Dedifferentiated amniotic fluid mesenchymal stem cell (primary cell): ENCODE results near the gene N4BP3.

Experiments used
- DNase-seq: peaks from one replicate; pipeline ENCODE4 v3.0.0-alpha.2; 2016; ENCODE audit errors: extremely low spot score

N4BP3 gene

DNA sequence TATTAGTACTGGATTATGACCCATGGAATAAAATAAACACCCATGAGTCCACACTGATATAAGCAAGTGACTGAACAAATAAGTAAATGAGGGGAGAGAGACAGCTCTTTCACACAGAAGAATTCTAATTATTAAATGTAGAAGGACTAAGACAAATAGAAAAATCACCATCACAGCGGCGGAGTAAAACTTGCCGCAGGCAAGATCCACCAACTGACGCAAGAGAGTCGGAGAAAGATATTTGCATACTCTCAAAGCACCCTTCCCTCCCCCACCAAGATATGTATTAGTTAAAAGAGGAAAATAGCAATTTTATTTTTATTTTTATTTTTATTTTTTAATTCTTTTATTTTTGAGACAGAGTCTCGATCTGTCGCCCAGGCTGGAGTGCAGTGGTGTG, 14.6 kb upstream of the N4BP3 start:
- DNase-seq: no peak

DNA sequence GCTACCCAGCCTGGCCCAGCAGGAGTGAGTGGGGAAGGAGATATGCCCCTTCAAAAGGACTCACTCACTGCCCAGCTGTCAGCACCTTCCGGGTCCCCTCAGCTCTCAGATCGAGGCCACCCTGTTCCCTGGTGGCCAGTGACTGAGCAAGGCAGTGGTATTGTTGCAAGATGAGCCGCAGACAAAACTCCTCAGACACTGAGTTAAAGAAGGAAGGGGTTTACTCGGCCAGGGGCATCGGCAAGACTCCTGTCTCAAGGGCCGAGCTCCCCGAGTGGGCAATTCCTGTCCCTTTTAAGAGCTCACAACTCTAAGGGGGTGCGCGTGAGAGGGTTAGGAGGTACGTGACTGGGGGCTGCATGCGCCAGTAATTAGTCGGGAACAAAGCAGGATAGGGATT, 9.7 kb upstream of the N4BP3 start:
- no peak for DNase-seq

DNA sequence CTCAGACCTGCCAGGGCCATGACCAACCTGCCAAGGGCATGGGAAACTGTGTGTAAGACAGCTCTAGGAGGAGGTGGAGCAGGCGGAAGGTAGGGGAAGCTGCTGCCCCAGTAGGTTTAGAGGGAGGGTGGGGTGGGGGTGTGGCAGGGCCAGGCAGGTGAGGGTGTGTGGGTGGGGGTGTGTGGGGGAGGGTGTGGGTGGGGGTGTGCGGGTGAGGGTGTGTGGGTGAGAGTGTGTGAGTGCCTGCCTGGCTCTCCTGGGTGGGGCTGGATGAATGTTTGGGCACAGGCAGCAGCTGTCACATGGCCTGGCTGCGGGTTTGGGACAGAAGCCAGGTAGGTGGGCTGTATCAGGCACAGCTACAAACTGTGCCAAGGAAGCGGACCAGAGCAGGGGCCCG, 8.8 kb upstream of the N4BP3 start:
- DNase-seq: no peak

DNA sequence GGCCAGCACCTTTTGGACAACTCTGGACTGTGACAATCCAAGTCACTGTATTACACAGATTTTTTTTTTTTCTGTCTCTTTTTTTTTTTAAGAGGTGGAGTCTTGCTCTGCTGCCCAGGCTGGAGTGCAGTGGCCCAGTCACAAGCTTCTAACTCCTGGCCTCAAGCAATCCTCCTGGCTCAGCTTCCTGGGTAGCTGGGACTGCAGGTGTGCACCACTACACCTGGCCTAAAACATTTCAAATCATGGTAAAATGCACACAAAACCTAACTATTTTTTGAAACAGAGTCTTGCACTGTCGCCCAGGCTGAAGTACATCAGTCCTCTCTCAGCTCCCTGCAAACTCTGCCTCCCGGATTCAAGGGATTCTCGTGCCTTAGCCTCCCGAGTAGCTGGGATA, 7.2 kb upstream of the N4BP3 start:
- no peak for DNase-seq

DNA sequence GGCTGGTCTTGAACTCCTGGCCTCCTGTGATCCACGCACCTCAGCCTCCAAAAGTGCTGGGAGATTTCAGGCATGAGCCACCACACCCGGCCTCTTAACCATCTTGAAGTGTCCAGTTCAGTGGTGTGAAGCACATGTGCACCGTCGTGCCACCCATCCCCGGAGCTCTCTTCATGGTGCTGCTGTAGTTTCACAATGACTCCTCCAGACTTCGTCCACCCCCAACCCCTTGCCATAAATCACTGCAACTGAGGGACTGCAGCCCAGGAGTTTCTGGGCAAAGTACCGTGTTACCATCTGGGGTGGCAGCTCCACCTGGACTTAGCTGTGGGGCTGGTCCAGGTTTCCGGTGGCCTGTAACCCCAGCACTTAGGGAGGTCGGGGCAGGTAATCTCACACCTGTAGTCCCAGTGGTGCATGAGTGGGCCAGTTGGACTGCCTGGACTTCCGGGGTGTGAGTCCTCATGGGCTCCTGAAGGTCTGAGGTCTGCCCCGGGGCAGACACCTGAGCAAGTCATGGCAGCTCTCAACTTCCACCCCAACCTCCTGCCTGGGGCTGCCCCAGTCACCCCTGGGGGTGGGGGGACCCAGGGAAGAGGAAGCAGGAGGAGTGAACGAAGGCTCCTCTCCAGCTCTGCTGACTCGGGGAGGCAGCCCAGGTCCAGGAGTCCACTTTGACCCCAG, 6.6 kb upstream of the N4BP3 start:
- no peak for DNase-seq

DNA sequence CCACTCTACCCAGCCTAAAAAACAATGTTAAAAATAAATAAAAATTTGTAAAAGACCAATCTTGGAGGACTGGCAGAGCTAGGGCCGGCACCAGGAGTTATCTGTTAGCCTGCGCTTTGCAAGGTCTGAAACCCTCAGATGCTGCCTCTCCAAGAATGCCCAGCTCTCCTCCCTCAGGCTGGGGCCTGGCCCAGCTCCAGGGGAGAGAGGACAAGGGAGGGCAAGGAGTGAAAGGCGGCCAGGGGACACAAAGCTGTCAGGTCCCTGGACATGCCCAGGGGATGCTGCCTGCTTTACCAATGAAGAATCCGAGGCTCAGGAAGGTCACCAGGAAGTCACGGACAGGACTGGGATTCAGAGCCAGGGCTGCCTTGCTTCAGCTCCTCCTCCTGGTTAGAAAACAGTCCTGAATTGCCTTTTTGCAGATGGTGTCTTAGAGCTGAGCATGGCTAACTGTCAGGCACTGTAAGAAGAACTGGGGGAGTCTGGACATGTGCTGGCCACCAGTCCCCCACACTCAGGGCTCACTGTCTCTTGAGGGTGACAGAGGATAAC, 5.5 kb upstream of the N4BP3 start:
- no peak for DNase-seq

DNA sequence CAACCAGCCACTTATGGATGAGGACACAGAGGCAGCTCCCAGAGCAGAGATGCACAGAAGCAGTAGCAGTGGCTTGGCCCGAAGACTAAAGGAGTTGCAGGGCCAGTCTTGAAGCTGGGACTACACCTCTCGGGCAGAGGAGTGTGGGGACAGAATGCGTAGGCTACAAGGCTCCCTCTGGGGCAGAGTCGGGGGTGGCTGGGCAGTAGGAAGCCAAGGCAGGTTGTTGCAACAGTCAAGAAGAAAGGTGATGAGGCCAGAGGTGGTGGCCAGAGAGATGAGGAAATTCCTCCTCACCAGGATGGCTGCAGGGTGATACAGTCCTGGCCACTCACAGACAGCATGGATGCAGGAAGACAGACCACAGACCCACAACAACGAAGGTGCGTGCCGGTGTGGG, 4.9 kb upstream of the N4BP3 start:
- no peak for DNase-seq

DNA sequence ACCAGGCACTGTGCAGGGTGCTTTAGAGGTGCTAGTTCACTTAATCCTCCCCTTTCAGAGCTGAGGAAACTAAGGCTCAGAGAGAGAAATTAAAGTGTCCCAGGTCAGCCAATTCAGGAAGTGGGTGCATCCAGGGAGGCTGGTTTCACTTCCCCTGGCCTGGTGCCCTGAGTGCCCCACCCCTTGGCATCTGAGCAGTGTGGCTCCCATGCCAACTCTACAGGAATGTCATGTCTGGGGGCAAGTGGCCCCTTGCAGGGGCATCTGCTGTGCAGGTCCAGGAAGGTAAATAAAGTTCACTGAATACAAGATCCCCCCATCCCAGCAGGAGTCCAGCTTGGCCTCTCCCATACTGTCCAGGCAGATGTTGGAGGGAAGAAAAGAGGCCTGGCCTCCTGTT, 4.4 kb upstream of the N4BP3 start:
- no peak for DNase-seq

DNA sequence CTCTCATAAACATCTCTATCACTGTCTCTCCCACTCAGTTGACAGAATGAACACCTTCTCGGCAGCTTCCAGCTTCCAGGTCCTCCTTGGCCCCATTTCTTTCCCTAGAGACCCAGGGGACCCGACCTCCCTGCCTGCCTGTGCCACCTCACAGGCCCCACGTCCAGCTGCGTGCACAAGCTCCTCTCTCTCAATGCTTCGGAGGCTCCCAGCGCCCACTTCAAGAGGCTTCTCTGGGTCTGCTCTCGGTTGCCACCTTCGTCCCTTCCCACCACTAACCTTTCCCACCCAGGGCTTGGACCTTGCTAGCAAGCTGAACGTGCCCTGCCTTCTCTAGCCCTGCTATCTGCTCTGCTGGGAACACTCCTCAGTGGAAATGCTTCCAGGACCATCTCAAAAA, 2.8 kb upstream of the N4BP3 start:
- DNase-seq: no peak

DNA sequence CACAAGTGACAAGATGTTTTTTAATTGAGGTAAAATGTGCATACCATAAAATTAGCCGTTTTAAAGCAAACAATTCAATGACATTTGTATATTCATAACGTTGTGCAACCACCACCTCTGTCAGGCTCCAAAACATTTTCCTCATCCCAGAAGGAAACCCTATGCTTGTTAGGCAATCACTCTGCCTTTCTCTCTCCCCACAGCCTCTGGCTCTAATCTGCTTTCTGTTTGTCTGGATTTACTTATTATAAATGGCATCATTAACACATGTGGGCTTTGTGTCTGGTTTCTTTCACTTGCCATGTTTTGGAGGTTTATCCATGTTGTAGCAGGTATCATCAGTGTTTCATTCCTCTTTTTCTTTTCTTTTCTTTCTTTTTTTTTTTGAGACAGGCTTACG, 1.4 kb upstream of the N4BP3 start:
- peak; percentile 72 for DNase-seq

DNA sequence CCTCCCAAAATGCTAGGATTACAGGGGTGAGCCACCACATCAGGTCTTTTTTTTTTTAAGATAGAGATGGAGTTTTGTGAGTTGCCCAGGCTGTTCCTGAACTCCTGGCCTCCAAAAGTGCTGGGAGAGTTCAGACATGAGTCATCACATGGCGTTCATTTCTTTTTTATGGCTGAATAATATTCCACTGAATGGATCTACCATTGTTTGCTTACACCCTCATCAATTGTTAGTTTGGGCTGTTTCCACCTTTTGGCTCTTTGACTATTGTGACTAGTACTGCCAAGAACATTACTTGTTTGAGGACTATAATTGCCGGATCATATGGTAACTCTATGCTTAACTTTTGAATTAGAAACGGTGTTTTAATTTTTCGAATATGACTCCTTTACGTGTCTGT, 787 bp upstream of the N4BP3 start:
- no peak for DNase-seq

DNA sequence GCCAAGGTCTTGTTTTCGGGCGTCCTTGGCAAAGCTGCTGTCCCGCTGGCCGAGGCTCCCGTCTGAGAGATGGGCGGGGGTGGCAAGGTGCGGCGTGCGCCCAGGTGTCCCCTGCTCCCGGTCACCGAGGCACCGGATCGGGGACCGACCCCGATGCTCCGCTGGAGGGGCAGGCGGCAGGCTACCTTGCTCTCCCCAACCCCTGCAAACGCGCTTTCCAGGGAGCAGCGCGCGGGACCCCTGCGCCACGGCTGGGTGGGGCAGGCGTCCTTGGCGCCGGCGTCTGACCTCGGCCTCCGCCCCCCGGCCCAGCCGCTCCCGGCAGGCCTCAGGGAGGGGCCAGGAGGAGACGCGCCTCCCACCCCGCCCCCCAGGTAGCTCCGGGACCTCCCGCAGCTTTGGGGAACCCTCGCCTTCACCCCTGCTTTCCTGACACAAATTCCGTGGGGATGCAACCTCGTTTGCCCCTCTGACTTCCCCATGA, 551 bp downstream of the N4BP3 start:
- no peak for DNase-seq

DNA sequence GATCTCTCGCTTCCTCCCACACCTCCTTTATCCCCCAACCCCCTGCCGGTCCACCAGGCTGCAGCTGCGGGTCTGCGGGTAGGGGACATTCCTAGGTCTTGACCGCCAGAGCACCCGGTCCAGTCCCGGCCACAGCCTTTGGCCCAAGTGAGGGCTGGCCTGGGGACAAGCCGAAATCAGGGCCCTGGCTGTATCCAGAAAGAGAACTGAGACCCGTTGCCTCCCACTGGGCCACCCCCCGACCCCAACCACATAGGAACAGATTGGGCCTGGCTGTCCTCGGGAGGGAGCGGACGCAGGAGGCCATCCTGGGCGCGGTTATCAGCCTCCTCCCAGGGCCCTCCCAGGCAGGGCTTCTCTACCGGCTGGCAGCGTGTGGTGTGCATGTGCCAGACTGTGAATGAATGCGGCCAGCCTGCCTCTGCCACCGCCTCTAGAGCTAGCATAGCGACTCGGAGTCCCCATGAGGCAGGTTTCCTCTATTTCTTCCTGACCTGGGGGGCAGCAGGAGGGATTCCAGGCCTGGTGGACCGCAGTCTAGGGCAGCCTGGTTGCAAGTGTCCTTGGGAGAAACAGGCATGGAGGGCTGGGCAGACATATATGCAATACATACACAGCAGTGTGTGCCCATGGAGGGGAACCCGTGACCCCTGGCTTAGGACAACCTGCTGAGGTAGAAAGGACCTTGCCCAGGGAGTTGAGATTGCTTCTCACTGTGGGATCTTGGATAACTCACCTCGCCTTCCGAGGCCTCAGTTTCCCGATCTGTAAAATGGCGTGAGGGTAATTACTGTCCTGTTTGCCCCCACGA, 1.2 kb downstream of the N4BP3 start:
- DNase-seq: no peak

DNA sequence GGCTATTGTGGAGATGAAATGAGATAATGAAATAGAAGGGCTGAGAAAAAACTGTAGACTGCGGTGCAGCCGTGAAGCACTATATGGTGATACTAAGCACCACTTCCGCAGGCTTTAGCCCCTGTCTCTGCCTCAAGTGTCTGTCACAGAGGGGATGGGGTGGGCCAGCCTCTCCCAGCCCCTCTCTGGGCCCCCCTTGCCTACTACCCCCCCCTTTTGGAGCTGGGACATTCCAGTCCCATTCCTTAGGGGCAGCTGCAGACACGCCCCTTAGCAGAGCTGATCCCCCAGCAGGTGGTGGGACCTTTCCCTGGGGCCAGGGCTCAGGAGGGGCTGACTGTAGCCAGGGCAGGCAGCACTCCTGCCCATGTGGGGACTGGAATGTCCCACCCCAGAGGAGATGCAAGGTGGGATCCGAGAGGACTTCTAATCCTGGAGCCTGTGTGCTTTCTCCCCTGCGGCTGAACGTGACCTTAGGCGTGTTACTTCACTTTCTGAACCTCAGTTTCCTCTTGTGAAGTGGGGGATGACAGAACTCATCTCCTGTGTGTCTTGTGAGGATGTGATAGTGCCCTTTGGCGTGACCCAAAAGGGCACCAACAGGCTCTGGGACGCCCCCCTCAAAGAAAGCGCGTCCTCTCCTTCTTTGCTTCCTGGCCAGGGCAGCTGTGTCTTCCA, 1.9 kb downstream of the N4BP3 start:
- DNase-seq: no peak

DNA sequence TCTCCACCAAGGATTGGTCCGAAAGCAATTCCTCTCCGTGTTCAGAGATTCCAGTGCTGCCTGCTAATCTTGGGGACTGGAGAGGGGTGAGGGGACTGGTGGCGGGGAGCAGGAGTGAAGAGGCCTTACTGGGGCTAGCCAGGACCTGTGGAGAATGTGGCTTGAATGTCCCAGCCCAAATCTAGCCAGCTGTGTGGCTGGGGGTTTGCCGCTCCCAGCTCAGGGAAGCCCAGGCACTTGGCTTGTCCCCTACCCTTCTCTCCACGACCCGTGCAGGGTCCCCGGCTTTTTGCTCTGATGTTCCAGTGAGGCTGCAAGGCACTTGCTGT, 2.4 kb downstream of the N4BP3 start:
- DNase-seq: no peak

DNA sequence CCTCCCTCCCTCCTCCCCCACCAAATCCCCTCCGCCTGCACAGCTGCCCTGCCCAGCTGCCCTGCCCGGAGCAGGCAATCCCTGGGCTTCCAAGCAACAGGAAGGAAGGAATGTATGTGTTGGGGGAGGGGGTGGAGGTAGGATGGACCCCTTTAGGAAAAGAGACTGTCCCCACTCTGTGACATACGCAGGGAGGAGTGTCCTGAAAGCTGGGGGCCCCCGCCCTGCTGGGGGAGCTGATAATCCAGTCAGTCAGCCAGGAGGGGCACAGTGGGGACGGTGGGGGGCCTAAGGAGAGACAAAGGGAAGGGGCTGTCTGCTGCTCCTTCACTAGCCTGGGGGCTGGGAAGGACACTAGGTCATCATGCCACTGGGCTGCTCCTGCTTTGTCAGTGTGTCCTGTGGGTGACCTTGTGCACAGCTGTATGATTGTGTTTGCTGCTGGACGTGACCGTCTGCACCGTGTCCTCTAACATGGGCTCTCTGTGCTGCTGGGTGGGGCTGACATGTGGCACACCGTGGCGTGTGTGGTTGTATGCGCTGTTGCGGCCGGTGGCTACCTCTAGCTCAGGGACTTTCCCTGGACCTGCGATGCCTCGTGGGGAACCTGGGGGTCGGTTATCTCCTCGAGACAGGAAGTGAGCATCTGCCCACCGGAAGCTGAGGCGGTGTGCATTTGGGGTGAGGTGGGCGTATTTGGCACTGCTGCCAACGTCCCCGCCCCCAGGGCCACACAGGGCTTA, 3.0 kb downstream of the N4BP3 start:
- no peak for DNase-seq

DNA sequence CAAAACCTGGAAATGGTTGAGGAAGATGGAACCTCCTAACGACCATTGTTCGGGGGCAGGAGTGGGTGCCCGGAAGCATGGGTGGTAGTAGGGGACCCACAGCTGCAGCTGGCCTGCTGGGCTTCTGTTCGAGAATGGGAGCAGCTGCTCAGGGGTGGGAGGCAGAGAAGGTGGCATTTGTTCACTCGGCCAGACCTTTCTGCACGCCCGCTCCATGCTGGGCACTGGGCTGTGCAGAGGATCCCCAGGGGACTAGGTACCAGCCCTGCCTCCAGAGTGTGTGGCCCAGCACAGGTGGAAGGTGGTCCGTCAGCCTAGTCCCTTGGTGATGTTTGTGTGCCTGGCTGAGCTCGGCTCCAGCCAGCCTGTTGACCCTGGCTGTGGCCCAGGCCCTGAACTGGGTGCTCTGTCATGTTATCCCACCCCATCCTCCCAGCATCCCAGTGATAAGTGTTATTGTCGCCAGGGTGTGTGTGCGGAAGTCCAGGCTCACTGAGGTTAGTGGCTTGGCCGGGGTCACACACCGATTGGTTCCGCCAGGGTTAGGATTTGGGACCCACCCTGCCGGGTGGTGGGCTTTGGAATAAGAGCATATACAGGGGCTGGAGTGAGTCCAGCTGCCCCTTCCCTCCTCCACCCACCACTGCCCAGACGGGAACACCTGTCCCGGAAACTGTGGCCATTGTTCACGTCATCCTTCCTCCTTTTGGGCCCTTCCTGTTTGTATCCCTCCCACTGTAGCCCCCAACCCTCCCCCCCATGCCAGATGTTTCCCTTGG, 4.8 kb downstream of the N4BP3 start:
- DNase-seq: no peak

DNA sequence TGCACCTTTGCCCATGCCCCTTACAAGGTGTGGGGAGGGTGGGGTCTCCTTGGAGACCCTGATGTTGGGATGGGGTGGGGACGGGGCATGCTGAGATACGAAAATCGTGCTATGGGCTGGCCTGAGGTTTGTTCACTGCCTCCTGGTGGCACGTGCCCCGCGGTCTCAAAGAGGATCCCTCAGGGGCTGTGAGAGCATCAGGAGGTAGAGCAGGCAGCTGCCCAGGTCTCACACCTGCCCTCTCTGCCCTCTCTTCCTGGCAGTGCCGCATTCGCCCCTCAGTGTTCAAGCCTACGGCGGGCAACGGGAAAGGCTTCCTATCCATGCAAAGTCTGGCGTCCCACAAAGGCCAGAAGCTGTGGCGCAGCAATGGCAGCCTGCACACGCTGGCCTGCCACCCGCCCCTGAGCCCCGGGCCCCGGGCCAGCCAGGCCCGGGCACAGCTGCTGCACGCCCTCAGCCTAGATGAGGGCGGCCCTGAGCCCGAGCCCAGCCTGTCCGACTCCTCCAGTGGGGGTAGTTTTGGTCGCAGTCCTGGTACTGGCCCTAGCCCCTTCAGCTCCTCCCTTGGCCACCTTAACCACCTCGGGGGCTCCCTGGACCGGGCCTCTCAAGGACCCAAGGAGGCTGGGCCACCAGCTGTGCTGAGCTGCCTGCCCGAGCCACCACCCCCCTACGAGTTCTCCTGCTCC, 6.7 kb downstream of the N4BP3 start:
- no peak for DNase-seq

DNA sequence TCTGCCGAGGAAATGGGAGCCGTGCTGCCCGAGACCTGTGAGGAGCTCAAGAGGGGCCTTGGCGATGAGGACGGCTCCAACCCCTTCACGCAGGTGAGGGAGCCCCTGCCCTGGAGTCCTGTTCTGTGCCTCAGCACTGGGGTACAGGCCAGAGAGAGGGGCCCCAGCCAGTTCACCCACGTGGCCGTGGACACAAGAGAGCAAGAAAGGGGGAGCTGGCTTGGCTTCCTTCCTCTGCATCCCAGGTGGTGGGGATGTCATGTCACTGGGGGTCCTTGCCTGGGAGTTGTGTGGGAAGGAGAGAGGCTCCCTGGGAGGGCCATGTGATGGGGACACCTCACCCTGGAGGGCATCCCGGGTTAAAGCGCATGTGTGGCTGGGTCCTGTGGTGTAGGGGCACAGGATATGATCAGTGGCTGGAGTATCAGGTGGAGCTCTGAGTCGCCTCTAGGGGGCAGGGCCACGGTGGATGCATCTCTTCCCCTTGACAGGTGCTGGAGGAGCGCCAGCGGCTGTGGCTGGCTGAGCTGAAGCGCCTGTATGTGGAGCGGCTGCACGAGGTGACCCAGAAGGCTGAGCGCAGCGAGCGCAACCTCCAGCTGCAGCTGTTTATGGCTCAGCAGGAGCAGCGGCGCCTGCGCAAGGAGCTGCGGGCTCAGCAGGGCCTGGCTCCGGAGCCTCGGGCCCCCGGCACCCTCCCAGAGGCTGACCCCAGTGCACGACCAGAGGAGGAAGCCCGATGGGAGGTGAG, 7.5 kb downstream of the N4BP3 start:
- no peak for DNase-seq
